Lower leg skin (tissue), 4 donors: ENCODE measurements around the gene ATP8A2. TPM values are rescaled to one million over a fixed set of nuclear protein-coding genes. Genes with fewer than 3 reads are reported as not detected.

ENCODE experiments used
- DNase-seq, 2 donors: peaks; one replicate each; pipeline ENCODE4 v3.0.0-alpha.2; 2019; ENCODE audit warnings: low spot score in 2 of 2
- H3K4me3 ChIP-seq: fragments of 200-600 bp; sonication (generic); 2 replicates; pipeline ENCODE4 v1.5.1; 2017; ENCODE audit warnings: mild to moderate bottlenecking, low read depth; ENCODE audit not compliant: poor library complexity, severe bottlenecking
- CTCF ChIP-seq, 3 donors: fragments of 450-650 bp; IDR thresholded peaks; one replicate each; pipeline ENCODE4 v1.5.1; 2016; ENCODE audit warnings: antibody characterized with exemption in 3 of 3, mild to moderate bottlenecking in 3 of 3, moderate library complexity in 2 of 3
- POLR2A ChIP-seq, 2 donors: fragments of 450-650 bp; IDR thresholded peaks; one replicate each; pipeline ENCODE4 v1.6.1; 2016 to 2017; ENCODE audit warnings: antibody characterized with exemption in 2 of 2, mild to moderate bottlenecking in 1 of 2, moderate library complexity in 1 of 2
- WGBS, 2 donors: methylation state at CpG; one replicate each; pipeline ENCODE4 v1.1.5; 2018; 5-methylcytosine and 5-hydroxymethylcytosine counted together
- intact Hi-C: fragments of 100-400 bp; cut with DNase I; formaldehyde crosslinking; loops from one replicate; pipeline ENCODE4 v1.15.0; 2023; ENCODE audit warnings: low total_unique reads
- total RNA-seq, 4 donors: library from RNA; depleted of rRNA; stranded (reverse); fragments of >200 nt; gene quantifications; one replicate each; pipeline ENCODE4 v1.1.0, GENCODE V29; 2016

ATP8A2 gene
- total RNA-seq, 4 donors from 2014 or later: 0.05 to 0.23 TPM; not detected in 2

GRCh38 chr13:25873242-25873612 is 501.5 kb downstream of the ATP8A2 start:
- H3K4me3 ChIP-seq: no peak overlapping the region
- WGBS, 2 donors: 59 to 69% methylated on average over 2 of the region's 2 CpGs
- intact Hi-C loops: no loop called here
- no peak for DNase-seq
- no peak for TF ChIP-seq POLR2A (IDR thresholded peaks at IDR 0.05)
- TF ChIP-seq CTCF (IDR thresholded peaks at IDR 0.05): no peak

- 85 to 88% methylated on average over 11 of the region's 11 CpGs for WGBS, 2 donors
- no peak overlapping the region for H3K4me3 ChIP-seq
- no peak for DNase-seq
- TF ChIP-seq POLR2A (IDR thresholded peaks at IDR 0.05): no peak
- TF ChIP-seq CTCF (IDR thresholded peaks at IDR 0.05): no peak
- intact Hi-C loops: no loop called here
These were observed 502.4 kb downstream of the ATP8A2 start for GRCh38 chr13:25874064-25874737.

GRCh38 chr13:25874907-25875306 is 503.1 kb downstream of the ATP8A2 start:
- WGBS, 2 donors: 66 to 67% methylated on average over 6 of the region's 6 CpGs
- intact Hi-C loops: no loop called here
- no peak for DNase-seq
- H3K4me3 ChIP-seq: no peak overlapping the region
- TF ChIP-seq CTCF (IDR thresholded peaks at IDR 0.05) (no peak), POLR2A (IDR thresholded peaks at IDR 0.05) (no peak)

GRCh38 chr13:25876247-25876646 is 504.5 kb downstream of the ATP8A2 start:
- TF ChIP-seq CTCF (IDR thresholded peaks at IDR 0.05) (no peak), POLR2A (IDR thresholded peaks at IDR 0.05) (no peak)
- H3K4me3 ChIP-seq: no peak overlapping the region
- intact Hi-C loops: no loop called here
- no peak for DNase-seq
- 74 to 78% methylated on average over 6 of the region's 6 CpGs for WGBS, 2 donors

GRCh38 chr13:25879466-25879865 is 507.7 kb downstream of the ATP8A2 start:
- intact Hi-C loops: no loop called here
- WGBS, 2 donors: 93 to 95% methylated on average over 5 of the region's 5 CpGs
- TF ChIP-seq POLR2A (IDR thresholded peaks at IDR 0.05) (no peak), CTCF (IDR thresholded peaks at IDR 0.05) (no peak)
- no peak for DNase-seq
- no peak overlapping the region for H3K4me3 ChIP-seq
